HEK293 (cell line): ENCODE results near the gene MLLT3.

Source experiments
- CTCF ChIP-seq: fragments of 450-650 bp; formaldehyde crosslinking; IDR thresholded peaks from 2 replicates; pipeline ENCODE4 v1.5.1; 2016; ENCODE audit warnings: missing biosample characterization, missing genetic modification characterization
- MYNN ChIP-seq: fragments of 450-650 bp; formaldehyde crosslinking; IDR thresholded peaks from 2 replicates; pipeline ENCODE4 v1.5.1; 2016; ENCODE audit warnings: missing biosample characterization, missing genetic modification characterization, borderline replicate concordance
- REST ChIP-seq: fragments of 450-650 bp; formaldehyde crosslinking; IDR thresholded peaks from 2 replicates; pipeline ENCODE4 v1.5.1; 2016; ENCODE audit warnings: missing biosample characterization, missing genetic modification characterization
- SALL2 ChIP-seq: fragments of 450-650 bp; formaldehyde crosslinking; IDR thresholded peaks from 2 replicates; pipeline ENCODE4 v1.5.0; 2017; ENCODE audit warnings: missing biosample characterization, mild to moderate bottlenecking, missing genetic modification characterization, borderline replicate concordance
- ZNF157 ChIP-seq: fragments of 450-650 bp; formaldehyde crosslinking; IDR thresholded peaks from 2 replicates; pipeline ENCODE4 v1.5.1; 2016; ENCODE audit warnings: missing biosample characterization, missing genetic modification characterization
- ZNF23 ChIP-seq: fragments of 450-650 bp; formaldehyde crosslinking; IDR thresholded peaks from 2 replicates; pipeline ENCODE4 v1.5.1; 2016; ENCODE audit warnings: missing biosample characterization, missing genetic modification characterization, borderline replicate concordance
- ZNF624 ChIP-seq: fragments of 450-650 bp; formaldehyde crosslinking; IDR thresholded peaks from 2 replicates; pipeline ENCODE4 v1.5.1; 2017; ENCODE audit warnings: missing biosample characterization, missing genetic modification characterization
- ZNF707 ChIP-seq: fragments of 450-650 bp; formaldehyde crosslinking; IDR thresholded peaks from 2 replicates; pipeline ENCODE4 v1.5.1; 2016; ENCODE audit warnings: missing biosample characterization, missing genetic modification characterization
- ZNF768 ChIP-seq: fragments of 450-650 bp; formaldehyde crosslinking; IDR thresholded peaks from 2 replicates; pipeline ENCODE4 v1.5.1; 2018; ENCODE audit warnings: missing biosample characterization, mild to moderate bottlenecking, missing genetic modification characterization
- ZNF837 ChIP-seq: fragments of 450-650 bp; formaldehyde crosslinking; IDR thresholded peaks from 2 replicates; pipeline ENCODE4 v1.5.1; 2016; ENCODE audit warnings: missing biosample characterization, missing genetic modification characterization

GRCh38 chr9:20573023-20573422, 49.3 kb downstream of the MLLT3 start:
- TF ChIP-seq REST (no peak), SALL2 (no peak), ZNF157 (tag by site-specific recombination) (no peak), CTCF (no peak), ZNF768 (tag by site-specific recombination) (no peak), MYNN (tag by site-specific recombination) (no peak), ZNF837 (tag by site-specific recombination) (no peak), ZNF707 (no peak), ZNF23 (tag by site-specific recombination) (no peak), ZNF624 (tag by site-specific recombination) (no peak)
